Muscle of leg (tissue), 11 donors: ENCODE results near the gene PDZK1. TPM values are rescaled to one million over a fixed set of nuclear protein-coding genes. Genes with fewer than 3 reads are reported as not detected.
"Not testable (repeated sequence)": the region's sequence is repeated elsewhere in the genome, so short reads cannot be mapped to it uniquely, and the experiment has no call there.

Source experiments
- DNase-seq: peaks from one replicate; pipeline ENCODE4 v3.0.0; 2013
- H3K27ac ChIP-seq: one replicate; pipeline ENCODE4 v1.5.1; 2013; ENCODE audit warnings: mild to moderate bottlenecking, low read length, control low read depth
- H3K27me3 ChIP-seq: one replicate; pipeline ENCODE4 v1.6.1; 2013; ENCODE audit warnings: low read length; ENCODE audit not compliant: control insufficient read depth, insufficient read depth
- H3K36me3 ChIP-seq: one replicate; pipeline ENCODE4 v1.6.1; 2013; ENCODE audit warnings: low read length; ENCODE audit not compliant: control insufficient read depth, insufficient read depth
- H3K4me1 ChIP-seq: one replicate; pipeline ENCODE4 v1.6.1; 2013; ENCODE audit warnings: low read length; ENCODE audit not compliant: control insufficient read depth, insufficient read depth
- H3K4me3 ChIP-seq: one replicate; pipeline ENCODE4 v1.5.1; 2013; ENCODE audit warnings: low read length, control low read depth
- H3K9me3 ChIP-seq: replicated peaks from 2 replicates; pipeline ENCODE4 v1.6.1; 2013; ENCODE audit warnings: low read depth, low read length; ENCODE audit not compliant: control insufficient read depth
- WGBS: methylation state at CpG from one replicate; pipeline ENCODE4 v1.1.5; 2013; ENCODE audit warnings: missing lambda C conversion rate; ENCODE audit not compliant: insufficient coverage; 5-methylcytosine and 5-hydroxymethylcytosine counted together
- polyA plus RNA-seq, 8 donors: library from polyadenylated mRNA; unstranded; fragments of 120-200 nt; gene quantifications; one replicate each; pipeline versions ENCODE4 v1.2.1 to v1.2.3, GENCODE V29; 2013; ENCODE audit warnings: inconsistent platforms in 1 of 8, low replicate concordance in 1 of 8; ENCODE audit not compliant: insufficient read length in 8 of 8, insufficient read depth in 1 of 8
- total RNA-seq: library from RNA; stranded (reverse); fragments of 120-200 nt; gene quantifications from one replicate; pipeline ENCODE4 v1.2.4, GENCODE V29; 2013

The PDZK1 gene
- total and polyA plus RNA-seq, 9 donors = 0.40 to 3.2 (median 0.80) TPM

- not testable (repeated sequence) for H3K4me3 ChIP-seq, H3K9me3 ChIP-seq, H3K27me3 ChIP-seq, H3K36me3 ChIP-seq, H3K27ac ChIP-seq, DNase-seq, H3K4me1 ChIP-seq
- no CpG with 5 or more reads among the region's 2 CpGs for WGBS
These were observed 44.7 kb downstream of the PDZK1 start for GRCh38 chr1:145662502-145662901.

DNA sequence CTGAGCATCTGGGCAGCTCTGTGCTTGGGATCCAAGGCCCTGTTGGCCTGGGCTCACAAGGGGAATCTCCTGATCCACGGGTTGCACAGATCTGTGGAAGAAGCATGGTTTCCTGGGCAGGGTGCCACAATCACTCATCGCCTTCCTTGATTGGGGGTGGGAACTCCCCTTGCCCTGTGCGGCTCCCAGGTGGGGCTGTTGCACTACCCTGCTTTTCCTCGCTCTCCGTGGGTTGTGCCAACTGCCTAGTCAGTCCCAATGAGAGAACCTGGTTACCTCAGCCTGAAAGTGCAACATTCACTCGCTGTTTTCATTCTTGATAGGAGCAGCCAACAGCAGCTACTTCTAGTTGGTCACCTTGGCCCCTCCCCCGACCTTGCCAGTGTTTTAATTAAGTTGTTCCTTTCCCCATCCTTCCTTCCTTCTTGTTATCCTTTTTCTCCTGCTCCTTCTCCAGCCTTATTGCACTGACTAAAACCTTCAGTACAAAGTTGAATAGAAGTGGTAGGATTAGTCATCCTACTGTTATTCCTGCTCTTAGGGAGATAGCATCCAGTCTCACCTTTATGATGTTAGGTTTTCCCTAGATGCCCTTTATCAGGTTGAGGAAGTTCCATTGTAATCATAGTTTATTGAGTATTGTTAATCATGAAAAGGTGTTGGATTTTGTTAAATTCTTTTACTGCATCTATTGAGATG is 50.8 kb downstream of the PDZK1 start:
- not testable (repeated sequence) for H3K36me3 ChIP-seq, H3K4me1 ChIP-seq, H3K9me3 ChIP-seq, DNase-seq, H3K27me3 ChIP-seq, H3K4me3 ChIP-seq, H3K27ac ChIP-seq
- WGBS = no CpG with 5 or more reads among the region's 7 CpGs

- H3K9me3 ChIP-seq, H3K27me3 ChIP-seq, DNase-seq, H3K36me3 ChIP-seq, H3K27ac ChIP-seq, H3K4me1 ChIP-seq, H3K4me3 ChIP-seq: not testable (repeated sequence)
- WGBS = no CpG with 5 or more reads among the region's 1 CpG
These were observed 63.2 kb downstream of the PDZK1 start for GRCh38 chr1:145643990-145644389.

DNA sequence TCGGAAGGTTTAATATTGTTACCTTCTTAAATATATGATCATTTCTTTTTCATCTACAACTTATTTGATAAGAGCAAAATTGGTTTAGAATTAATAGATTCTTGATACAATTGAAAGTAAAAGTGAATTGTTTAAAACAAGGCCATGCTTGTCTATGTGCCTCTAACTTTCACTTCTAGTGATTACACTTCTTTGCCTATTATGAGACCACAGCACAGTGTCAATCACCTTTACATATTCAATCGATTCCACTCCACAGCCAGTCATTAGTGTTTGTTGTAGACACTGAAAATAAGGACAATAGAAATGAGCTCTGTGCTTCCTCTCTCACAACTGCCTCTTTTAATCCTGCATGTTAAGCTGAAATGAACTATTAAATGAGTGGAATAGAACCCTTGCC is 65.3 kb downstream of the PDZK1 start:
- H3K9me3 ChIP-seq, H3K4me1 ChIP-seq, H3K36me3 ChIP-seq, H3K4me3 ChIP-seq, DNase-seq, H3K27me3 ChIP-seq, H3K27ac ChIP-seq: not testable (repeated sequence)
- no CpG with 5 or more reads among the region's 2 CpGs for WGBS

DNA sequence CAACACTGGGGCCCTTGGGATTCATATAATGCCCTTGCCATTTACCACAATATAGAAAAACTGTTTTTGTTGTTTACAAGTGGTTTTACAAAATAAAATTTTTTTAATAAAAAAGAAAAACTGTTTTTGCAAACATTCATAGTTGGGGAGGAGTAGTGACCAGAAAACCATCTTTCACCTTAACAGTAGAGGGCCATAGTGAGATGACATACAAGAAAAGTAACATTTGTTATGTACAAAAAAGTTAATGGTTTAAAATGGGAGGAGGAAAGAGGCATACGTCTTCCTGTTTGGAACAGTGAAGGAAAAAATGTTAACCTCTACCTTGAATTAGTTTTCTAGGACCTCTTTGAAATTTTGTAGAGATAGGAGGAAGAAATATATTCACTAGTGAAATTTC is 70.9 kb downstream of the PDZK1 start:
- not testable (repeated sequence) for H3K36me3 ChIP-seq, H3K27ac ChIP-seq, H3K9me3 ChIP-seq, DNase-seq, H3K4me1 ChIP-seq, H3K27me3 ChIP-seq, H3K4me3 ChIP-seq
- no CpG with 5 or more reads among the region's 1 CpG for WGBS

- not testable (repeated sequence) for H3K4me1 ChIP-seq, H3K4me3 ChIP-seq, H3K27me3 ChIP-seq, H3K9me3 ChIP-seq, DNase-seq, H3K36me3 ChIP-seq, H3K27ac ChIP-seq
- WGBS = no CpG with 5 or more reads among the region's 1 CpG
These were observed 85.0 kb downstream of the PDZK1 start for GRCh38 chr1:145622177-145622576.

Other genes starting within 250 kb of the PDZK1 start
- 16.9 TPM for gene GPR89A, start 99.4 kb downstream of the PDZK1 start, total RNA-seq
- gene GPR89A, start 99.4 kb downstream of the PDZK1 start, polyA plus RNA-seq = 10 to 100 TPM in 7 of 8 donors, 1 to 10 TPM in 1; 8.5 to 15.6 (median 13.2) TPM
- 0.09 TPM for gene CD160, start 12.1 kb upstream of the PDZK1 start, total RNA-seq
- under 1 TPM; 0.10 to 0.95 (median 0.80) TPM for gene CD160, start 12.1 kb upstream of the PDZK1 start, polyA plus RNA-seq
- gene RNF115, start 116.7 kb upstream of the PDZK1 start, total RNA-seq = 13.7 TPM
- 10 to 100 TPM; 10.8 to 18.8 (median 13.3) TPM for gene RNF115, start 116.7 kb upstream of the PDZK1 start, polyA plus RNA-seq
- gene POLR3C, start 116.8 kb upstream of the PDZK1 start, total RNA-seq = 19.8 TPM
- gene POLR3C, start 116.8 kb upstream of the PDZK1 start, polyA plus RNA-seq = 10 to 100 TPM; 16.2 to 24.8 (median 20.9) TPM
- 15.9 TPM for gene NUDT17, start 138.3 kb upstream of the PDZK1 start, total RNA-seq
- 10 to 100 TPM; 11.9 to 20.8 (median 13.8) TPM for gene NUDT17, start 138.3 kb upstream of the PDZK1 start, polyA plus RNA-seq
- gene PIAS3, start 151.7 kb upstream of the PDZK1 start, total RNA-seq = 20.8 TPM
- gene PIAS3, start 151.7 kb upstream of the PDZK1 start, polyA plus RNA-seq = 10 to 100 TPM; 37.1 to 63.8 (median 47.2) TPM
- gene ANKRD35, start 178.5 kb upstream of the PDZK1 start, total RNA-seq = 2.2 TPM
- 1 to 10 TPM; 2.3 to 4.8 (median 3.1) TPM for gene ANKRD35, start 178.5 kb upstream of the PDZK1 start, polyA plus RNA-seq
- 5.9 TPM for gene ITGA10, start 202.7 kb upstream of the PDZK1 start, total RNA-seq
- gene ITGA10, start 202.7 kb upstream of the PDZK1 start, polyA plus RNA-seq = 10 to 100 TPM in 2 of 8 donors, 1 to 10 TPM in 6; 3.6 to 11.1 (median 6.6) TPM
- 18.0 TPM for gene PEX11B, start 211.3 kb upstream of the PDZK1 start, total RNA-seq
- gene PEX11B, start 211.3 kb upstream of the PDZK1 start, polyA plus RNA-seq = 10 to 100 TPM; 19.4 to 24.9 (median 23.7) TPM
- 116 TPM for gene RBM8A, start 220.1 kb upstream of the PDZK1 start, total RNA-seq
- gene RBM8A, start 220.1 kb upstream of the PDZK1 start, polyA plus RNA-seq = 100 to 1,000 TPM; 114 to 136 (median 132) TPM